GM12878 (cell line): ENCODE data around the gene ZFP3. TPM values are rescaled to one million over a fixed set of nuclear protein-coding genes. Genes with fewer than 3 reads are reported as not detected.

Experiments
- ATAC-seq: fragments of 200-7000 bp; cut with Tn5 transposase; 3 replicates; pipeline ENCODE4 v1.9.1; 2020; ENCODE audit warnings: mild to moderate bottlenecking, moderate library complexity
- BruUV-seq: library from RNA; stranded (reverse); fragments of 400-500 nt; replicated peaks from 2 replicates; lab custom pipeline; 2021; lab: Mats Ljungman, UMichigan
- CTCF ChIA-PET: fragments of 300-600 bp; sonication (Branson Sonifier 250); formaldehyde crosslinking; extraction: SDS; loops from one replicate; lab custom pipeline; 2021; ENCODE audit warnings: inconsistent platforms; lab: Yijun Ruan, JAX
- POLR2A ChIA-PET: fragments of 350-600 bp; formaldehyde crosslinking; extraction: SDS; loops from one replicate; lab custom pipeline; 2021; ENCODE audit warnings: inconsistent platforms; lab: Charles Lee
- RAD21 ChIA-PET: fragments of 300-600 bp; sonication (Branson Sonifier 250); formaldehyde crosslinking; loops from one replicate; lab custom pipeline; 2023; ENCODE audit warnings: antibody characterized with exemption; ENCODE audit not compliant: unreplicated experiment; lab: Charles Lee
- SMC1A ChIA-PET: fragments of 300-600 bp; sonication (Branson Sonifier 250); formaldehyde crosslinking; loops from one replicate; lab custom pipeline; 2023; ENCODE audit not compliant: unreplicated experiment, uncharacterized antibody; lab: Charles Lee
- DNase-seq: peaks from one replicate; pipeline ENCODE4 v3.0.0-alpha.2; 2011; ENCODE audit warnings: low read depth, low spot score
- FAIRE-seq: peaks from 3 replicates; lab custom pipeline; 2011; peaks lifted over from hg19 to GRCh38; lab: Jason Lieb, UNC
- H2AFZ ChIP-seq: 2 replicates; pipeline ENCODE4 v1.6.0; 2011; ENCODE audit warnings: low read depth, low read length, control low read depth; ENCODE audit not compliant: control insufficient read depth
- H3K27ac ChIP-seq: 2 replicates; pipeline ENCODE4 v1.5.1; 2011; ENCODE audit warnings: control low read depth; ENCODE audit not compliant: control insufficient read depth, insufficient read depth
- H3K27me3 ChIP-seq, 2 experiments: replicated peaks in 1 of 2; 2 replicates each; pipeline versions ENCODE4 v1.6.0 to v1.6.1; 2011; ENCODE audit warnings: low read length in 1 of 2; ENCODE audit not compliant: control insufficient read depth in 2 of 2, insufficient read depth in 2 of 2
- H3K36me3 ChIP-seq, 2 experiments: 2 replicates each; pipeline ENCODE4 v1.5.1; 2011; ENCODE audit warnings: low read length in 1 of 2; ENCODE audit not compliant: control insufficient read depth in 2 of 2, insufficient read depth in 2 of 2
- H3K4me1 ChIP-seq: 2 replicates; pipeline ENCODE4 v1.6.1; 2011; ENCODE audit warnings: mild to moderate bottlenecking, low read length, moderate library complexity, mixed read lengths; ENCODE audit not compliant: control insufficient read depth, insufficient read depth
- H3K4me2 ChIP-seq: 2 replicates; pipeline ENCODE4 v1.6.0; 2011; ENCODE audit warnings: control low read depth; ENCODE audit not compliant: control insufficient read depth, insufficient read depth
- H3K4me3 ChIP-seq: fragments of 200-600 bp; sonication (generic); 2 replicates; pipeline ENCODE4 v1.5.1; 2016
- H3K79me2 ChIP-seq: 2 replicates; pipeline ENCODE4 v1.6.0; 2011; ENCODE audit warnings: low read length; ENCODE audit not compliant: control insufficient read depth, insufficient read depth
- H3K9ac ChIP-seq: 2 replicates; pipeline ENCODE4 v1.8.0; 2011; ENCODE audit warnings: low read length, control low read depth, mixed read lengths; ENCODE audit not compliant: control insufficient read depth, insufficient read depth
- H3K9me3 ChIP-seq: replicated peaks from 3 replicates; pipeline ENCODE4 v1.5.1; 2011; ENCODE audit warnings: mild to moderate bottlenecking, low read length; ENCODE audit not compliant: control insufficient read depth, insufficient read depth
- H4K20me1 ChIP-seq: 2 replicates; pipeline ENCODE4 v1.6.0; 2011; ENCODE audit not compliant: control insufficient read depth, insufficient read depth
- DPF2 ChIP-seq: fragments of 450-650 bp; IDR thresholded peaks from 2 replicates; pipeline ENCODE4 v1.6.1; 2017; ENCODE audit warnings: mild to moderate bottlenecking
- FOS ChIP-seq: IDR thresholded peaks from 3 replicates; pipeline ENCODE4 v1.6.1; 2011; ENCODE audit warnings: borderline replicate concordance; ENCODE audit not compliant: insufficient read length; ENCODE audit errors: extremely low read depth
- KDM1A ChIP-seq: fragments of 200-600 bp; sonication (generic); IDR thresholded peaks from 2 replicates; pipeline ENCODE4 v1.6.1; 2016; ENCODE audit warnings: borderline replicate concordance
- NR2C2 ChIP-seq: IDR thresholded peaks from 2 replicates; pipeline ENCODE4 v1.6.1; 2011; ENCODE audit warnings: borderline replicate concordance, low read depth; ENCODE audit not compliant: control insufficient read depth, insufficient read length
- TCF12 ChIP-seq: IDR thresholded peaks from 2 replicates; pipeline ENCODE4 v1.6.1; 2011; ENCODE audit warnings: low read depth, mild to moderate bottlenecking, low read length
- WGBS: methylation state at CpG from one replicate; pipeline ENCODE4 v1.1.6; 2016; ENCODE audit warnings: low lambda C conversion rate; ENCODE audit not compliant: insufficient replicate concordance, insufficient coverage; ENCODE audit errors: missing lambda C conversion rate; 5-methylcytosine and 5-hydroxymethylcytosine counted together
- in situ Hi-C: fragments of 300-500 bp; cut with MboI; formaldehyde crosslinking; loops from 9 replicates; pipeline ENCODE4 v1.14.3; 2018; ENCODE audit warnings: mixed read lengths
- intact Hi-C: fragments of 100-400 bp; cut with micrococcal nuclease; formaldehyde crosslinking; loops from one replicate; pipeline ENCODE4 v1.14.2; 2022; ENCODE audit not compliant: unreplicated experiment
- polyA plus RNA-seq, 11 experiments: library from polyadenylated mRNA; depleted of rRNA in 4 of 11; unstranded in 6 of 11; stranded (reverse) in 5 of 11; fragments of >200 nt; fragmentation: Nextera tagmentation in 4 of 11; fragmentation: Illumina TruSeq in 1 of 11; extraction: Ambion mirVana in 4 of 11; extraction: Trizol in 1 of 11; gene quantifications; 1 replicate in 1 of 11; 2 replicates in 10 of 11; pipeline versions ENCODE4 v1.2.1 to v1.2.3, GENCODE V29; 2011 to 2016; ENCODE audit warnings: inconsistent platforms in 2 of 11, missing spikeins in 2 of 11, low read depth in 1 of 11
- total RNA-seq, 4 experiments: library from RNA; depleted of rRNA in 3 of 4; stranded (reverse); fragments of >200 nt in 3 of 4; fragmentation: Illumina TruSeq in 1 of 4; extraction: Trizol in 1 of 4; gene quantifications; 2 replicates each; pipeline versions ENCODE4 v1.2.1 to v1.2.3, GENCODE V29; 2013 to 2021

The ZFP3 gene
- total and polyA plus RNA-seq, 10 of the 15 experiments (the other 5 are each of a cell fraction or from before 2014, with no cell fraction given) = 0.37 to 4.1 (median 1.6) TPM

DNA sequence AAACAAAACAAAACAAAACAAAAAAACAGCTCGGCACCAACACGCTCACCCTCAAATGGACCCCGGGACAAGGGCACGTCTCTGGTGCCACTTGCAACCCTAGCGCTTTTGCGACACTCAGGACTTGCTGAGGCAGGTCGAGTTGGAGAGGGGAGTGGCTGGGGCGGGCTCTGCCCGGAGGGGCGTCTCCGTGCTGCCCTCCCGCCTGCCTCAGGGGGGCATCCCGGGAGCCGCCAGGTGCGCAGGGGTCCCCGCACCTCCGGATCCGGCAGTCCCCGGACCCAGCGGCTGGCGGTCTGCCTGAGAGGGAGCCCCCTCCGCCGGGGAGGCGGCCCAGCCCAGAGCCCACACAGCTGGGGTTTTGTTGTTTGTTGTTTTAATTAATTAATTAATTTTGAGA lies 43.0 kb upstream of the ZFP3 start, which contains the start of gene SLC52A1 (continued):
- TF ChIP-seq FOS (no peak), TCF12 (no peak), NR2C2 (no peak), DPF2 (no peak)

DNA sequence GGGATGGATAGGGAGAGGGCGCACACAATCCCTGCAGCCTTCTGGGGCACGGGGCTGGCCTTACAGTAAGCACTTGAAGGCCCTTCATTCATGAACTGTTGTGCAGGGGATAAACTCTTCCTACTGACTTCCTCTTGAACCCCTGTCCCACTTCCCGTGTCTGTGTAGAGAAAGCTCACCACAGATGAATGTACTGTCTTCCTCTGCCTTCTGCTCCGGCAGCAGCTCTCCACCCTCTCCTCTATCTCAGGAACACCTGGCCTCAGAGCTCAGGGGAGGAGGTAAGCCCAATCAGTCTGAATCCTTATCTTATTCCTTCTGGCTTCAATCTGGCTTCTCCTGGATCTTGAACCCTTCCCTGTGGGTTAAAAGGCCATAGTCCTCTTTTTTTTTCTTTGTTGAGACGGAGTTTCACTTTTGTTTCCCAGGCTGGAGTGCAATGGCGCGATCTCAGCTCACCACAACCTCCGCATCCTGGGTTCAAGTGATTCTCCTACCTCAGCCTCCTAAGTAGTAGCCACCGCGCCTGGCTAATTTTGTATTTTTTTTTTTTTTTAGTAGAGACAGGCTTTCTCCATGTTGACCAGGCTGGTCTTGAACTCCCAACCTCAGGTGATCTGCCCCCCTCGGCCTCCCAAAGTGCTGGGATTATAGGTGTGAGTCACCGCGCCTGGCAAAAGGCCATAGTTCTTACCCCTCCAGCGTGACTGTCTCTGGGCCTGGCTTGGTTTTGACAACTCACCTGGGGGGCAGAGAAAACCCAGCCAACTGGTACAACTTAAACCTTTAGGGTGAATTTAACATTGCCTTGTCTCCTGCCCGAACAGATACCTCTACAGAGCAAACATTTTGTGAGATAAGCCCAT lies 35.9 kb upstream of the ZFP3 start:
- no peak for DNase-seq
- in situ Hi-C loops = no loop called here

More for the DNA sequence above, 35.9 kb upstream of the ZFP3 start:
- no peak overlapping the region for H2AFZ ChIP-seq
- intact Hi-C loops = no loop called here
- H3K4me1 ChIP-seq = no peaks in the 10 kb centered on the region
- POLR2A ChIA-PET = interaction anchor here (0.5 kb wide), 1 partner anchor 9 kb away, joined by 5 read pairs; no protein-coding TSS in a partner anchor
- RAD21 ChIA-PET = interaction anchor here (0.6 kb wide), 1 partner anchor 55 kb away, joined by 3 read pairs; no protein-coding TSS in a partner anchor
- H3K27ac ChIP-seq = no peak overlapping the region
- H3K36me3 ChIP-seq = no peaks in the 10 kb centered on the region
- no peaks in the 10 kb centered on the region for H3K9me3 ChIP-seq
- H3K9ac ChIP-seq = no peak overlapping the region
- SMC1A ChIA-PET = interaction anchor here (1.9 kb wide), 1 partner anchor 25 kb away, joined by 4 read pairs; no protein-coding TSS in a partner anchor
- CTCF ChIA-PET = interaction anchor here (1.1 kb wide), 1 partner anchor 11 kb away, joined by 3 read pairs; no protein-coding TSS in a partner anchor
- TF ChIP-seq KDM1A = no peak
- FAIRE-seq = no peak
- no peaks in the 10 kb centered on the region for H3K27me3 ChIP-seq
- no peak for ATAC-seq
- no peak overlapping the region for H3K4me2 ChIP-seq
- no TSS peak for BruUV-seq
- H3K79me2 ChIP-seq = no peaks in the 10 kb centered on the region
- WGBS = 73% methylated on average over 15 of the region's 15 CpGs
- H3K4me3 ChIP-seq = no peak overlapping the region
- H4K20me1 ChIP-seq = no peaks in the 10 kb centered on the region
